NCI-H510A treated with DMSO at 0.1 percent for 48 hours (cell line): ENCODE results near the gene GLTP.
"Not testable (repeated sequence)": the region's sequence is repeated elsewhere in the genome, so short reads cannot be mapped to it uniquely, and the experiment has no call there.

Source experiments
- DNase-seq: peaks from one replicate; lab custom pipeline; 2025; lab: John Stamatoyannopoulos, UW

Gene GLTP

GRCh38 chr12:109880043-109880931, at the start of gene GLTP:
GLTP (minus strand) TSS chr12:109880541; CDS start chr12:109880374, 167 bp downstream.
- DNase-seq: peak; percentile 91

GRCh38 chr12:109929326-109929725, 49.0 kb upstream of the GLTP start:
- DNase-seq: not testable (repeated sequence)

- no peak for DNase-seq
Observed at GRCh38 chr12:109928058-109928656, 47.8 kb upstream of the GLTP start.

GRCh38 chr12:109927622-109928021, 47.3 kb upstream of the GLTP start:
- DNase-seq: peak; percentile 14

GRCh38 chr12:109926488-109927210, 46.3 kb upstream of the GLTP start:
- DNase-seq: no peak

- no peak for DNase-seq
Observed at GRCh38 chr12:109926016-109926415, 45.7 kb upstream of the GLTP start.

GRCh38 chr12:109925185-109925840, 45.0 kb upstream of the GLTP start:
- DNase-seq: no peak

GRCh38 chr12:109923481-109924245, 43.3 kb upstream of the GLTP start:
- DNase-seq: no peak

- DNase-seq: no peak
Observed at GRCh38 chr12:109923038-109923437, 42.7 kb upstream of the GLTP start.

- DNase-seq: no peak
Observed at GRCh38 chr12:109921982-109922381, 41.6 kb upstream of the GLTP start.

GRCh38 chr12:109920261-109920780, 40.0 kb upstream of the GLTP start:
- no peak for DNase-seq

GRCh38 chr12:109919456-109919855, 39.1 kb upstream of the GLTP start:
- DNase-seq: no peak

- DNase-seq: no peak
Observed at GRCh38 chr12:109916045-109916444, 35.7 kb upstream of the GLTP start.

GRCh38 chr12:109915171-109916040, 35.1 kb upstream of the GLTP start:
- no peak for DNase-seq

- no peak for DNase-seq
Observed at GRCh38 chr12:109914461-109914860, 34.1 kb upstream of the GLTP start.

- DNase-seq: no peak
Observed at GRCh38 chr12:109912855-109913321, 32.5 kb upstream of the GLTP start.

- no peak for DNase-seq
Observed at GRCh38 chr12:109910969-109911348, 30.6 kb upstream of the GLTP start.

- no peak for DNase-seq
Observed at GRCh38 chr12:109910254-109910968, 30.1 kb upstream of the GLTP start.

GRCh38 chr12:109905301-109905700, 25.0 kb upstream of the GLTP start:
- no peak for DNase-seq
